SK-N-MC (cell line): ENCODE measurements around the gene TNNI3K.

Source experiments
- EZH2 ChIP-seq: fragments of 200-600 bp; sonication (generic); IDR thresholded peaks from one replicate; pipeline ENCODE4 v1.6.1; 2017; ENCODE audit warnings: antibody characterized with exemption
- FOXP2 ChIP-seq: optimal IDR thresholded peaks from 2 replicates; pipeline ENCODE3; 2011; ENCODE audit warnings: mild to moderate bottlenecking, moderate library complexity; ENCODE audit not compliant: insufficient read depth; ENCODE audit errors: extremely low read length, control extremely low read depth
- POLR2AphosphoS5 ChIP-seq: IDR thresholded peaks from 2 replicates; pipeline ENCODE4 v1.6.1; 2012; ENCODE audit warnings: mild to moderate bottlenecking, low read depth, low read length, borderline replicate concordance

DNA sequence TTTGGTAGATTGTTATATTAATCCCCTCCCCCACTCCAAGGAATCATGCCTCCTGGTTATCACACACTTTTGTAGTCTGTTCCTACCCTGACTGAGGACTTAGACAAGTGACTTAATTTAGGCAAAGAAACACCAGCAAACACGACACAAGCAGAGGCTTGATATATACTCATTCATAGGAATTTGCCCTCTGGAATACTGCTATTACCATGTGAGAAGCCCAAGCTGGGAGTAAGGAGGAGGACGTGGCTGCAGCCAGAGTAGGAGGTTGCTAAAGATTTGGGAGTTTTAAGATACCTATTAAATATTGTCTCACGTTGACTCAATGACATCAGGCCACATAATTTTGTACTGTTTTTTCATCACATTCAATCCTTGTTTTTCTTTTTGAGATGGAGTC is 177.1 kb downstream of the TNNI3K start:
- TF ChIP-seq EZH2 = no peak
- TF ChIP-seq POLR2AphosphoS5 = no peak
- no peak for TF ChIP-seq FOXP2
